Keratinocyte (primary cell): ENCODE data around the gene FAM107B. TPM values are rescaled to one million over a fixed set of nuclear protein-coding genes. Genes with fewer than 3 reads are reported as not detected.

Source experiments
- DNase-seq: peaks from one replicate; pipeline ENCODE4 v3.0.0-alpha.2; 2011; ENCODE audit warnings: low read depth, missing footprints, low spot score
- FAIRE-seq: peaks from 2 replicates; lab custom pipeline; 2011; peaks lifted over from hg19 to GRCh38; lab: Jason Lieb, UNC
- H2AFZ ChIP-seq: 2 replicates; pipeline ENCODE4 v1.6.0; 2012; ENCODE audit warnings: low read length, control low read depth, inconsistent platforms; ENCODE audit not compliant: control insufficient read depth
- H3K27ac ChIP-seq: 2 replicates; pipeline ENCODE4 v1.5.1; 2011; ENCODE audit warnings: low read length; ENCODE audit not compliant: control insufficient read depth, insufficient read depth
- H3K27me3 ChIP-seq: 3 replicates; pipeline ENCODE4 v1.6.0; 2011; ENCODE audit warnings: low read length; ENCODE audit not compliant: control insufficient read depth, insufficient read depth; ENCODE audit errors: extremely low read depth
- H3K36me3 ChIP-seq, 2 experiments: 2 replicates in 1 of 2; 3 replicates in 1 of 2; pipeline ENCODE4 v1.5.1; 2011; ENCODE audit warnings: low read length in 2 of 2, mild to moderate bottlenecking in 1 of 2; ENCODE audit not compliant: control insufficient read depth in 2 of 2, insufficient read depth in 2 of 2; ENCODE audit errors: extremely low read depth in 1 of 2
- H3K4me1 ChIP-seq: 3 replicates; pipeline ENCODE4 v1.5.1; 2011; ENCODE audit warnings: low read length; ENCODE audit not compliant: control insufficient read depth, insufficient read depth; ENCODE audit errors: extremely low read depth
- H3K4me2 ChIP-seq: 3 replicates; pipeline ENCODE4 v1.6.0; 2011; ENCODE audit warnings: low read depth, low read length; ENCODE audit not compliant: control insufficient read depth, insufficient read depth; ENCODE audit errors: extremely low read depth
- H3K4me3 ChIP-seq, 3 experiments: fragments of 200-600 bp in 1 of 3; sonication (generic) in 1 of 3; 2 replicates in 2 of 3; 3 replicates in 1 of 3; pipeline ENCODE4 v1.5.1; 2011 to 2016; ENCODE audit warnings: low read length in 3 of 3, mild to moderate bottlenecking in 3 of 3, control low read depth in 2 of 3, inconsistent platforms in 1 of 3, low read depth in 1 of 3, mixed read lengths in 1 of 3, mixed run types in 1 of 3, moderate library complexity in 1 of 3; ENCODE audit not compliant: control insufficient read depth in 2 of 3, insufficient read depth in 2 of 3; ENCODE audit errors: extremely low read depth in 1 of 3
- H3K79me2 ChIP-seq: 2 replicates; pipeline ENCODE4 v1.6.0; 2012; ENCODE audit warnings: low read length; ENCODE audit not compliant: control insufficient read depth, insufficient read depth
- H3K9ac ChIP-seq: 3 replicates; pipeline ENCODE4 v1.6.0; 2011; ENCODE audit warnings: low read length; ENCODE audit not compliant: control insufficient read depth, insufficient read depth; ENCODE audit errors: extremely low read depth
- H3K9me1 ChIP-seq: 3 replicates; pipeline ENCODE4 v1.6.0; 2011; ENCODE audit warnings: low read length; ENCODE audit not compliant: control insufficient read depth, insufficient read depth; ENCODE audit errors: extremely low read depth
- H3K9me3 ChIP-seq: 2 replicates; pipeline ENCODE4 v1.5.1; 2012; ENCODE audit warnings: low read depth, low read length; ENCODE audit not compliant: control insufficient read depth
- H4K20me1 ChIP-seq: 3 replicates; pipeline ENCODE4 v1.6.0; 2011; ENCODE audit warnings: low read length; ENCODE audit not compliant: control insufficient read depth, insufficient read depth; ENCODE audit errors: extremely low read depth
- CTCF ChIP-seq, 3 experiments: IDR thresholded peaks in 1 of 3; conservative IDR thresholded peaks in 1 of 3; optimal IDR thresholded peaks in 1 of 3; 2 replicates in 2 of 3; 3 replicates in 1 of 3; pipeline versions ENCODE3 to v1.5.1; 2011; ENCODE audit warnings: low read length in 3 of 3, mild to moderate bottlenecking in 3 of 3, moderate library complexity in 2 of 3, control low read depth in 1 of 3, inconsistent platforms in 1 of 3; ENCODE audit not compliant: insufficient read depth in 2 of 3; ENCODE audit errors: extremely low read depth in 1 of 3
- EZH2 ChIP-seq: IDR thresholded peaks from one replicate; pipeline ENCODE4 v1.6.1; 2012; ENCODE audit warnings: inconsistent platforms, mild to moderate bottlenecking, low read length, moderate library complexity
- dilution Hi-C: fragments of 300-500 bp; cut with MboI; formaldehyde crosslinking; loops from one replicate; pipeline ENCODE4 v1.7.0; 2020; ENCODE audit warnings: low sequenced_read_pairs; ENCODE audit not compliant: extremely low pct_ligation_motif_present
- polyA plus RNA-seq, 5 experiments: library from polyadenylated mRNA; depleted of rRNA in 3 of 5; stranded (reverse) in 3 of 5; stranded (forward) in 1 of 5; unstranded in 1 of 5; fragments of >200 nt; gene quantifications; 1 replicate in 1 of 5; 2 replicates in 3 of 5; 3 replicates in 1 of 5; pipeline versions ENCODE4 v1.2.1 to v1.2.3, GENCODE V29; 2011 to 2012; ENCODE audit warnings: missing spikeins in 2 of 5, low read depth in 1 of 5, low replicate concordance in 1 of 5

The FAM107B gene
- polyA plus RNA-seq, 1 donor (not counting 4 experiments of a cell fraction or from before 2014, with no cell fraction given) = 8.7 TPM

DNA sequence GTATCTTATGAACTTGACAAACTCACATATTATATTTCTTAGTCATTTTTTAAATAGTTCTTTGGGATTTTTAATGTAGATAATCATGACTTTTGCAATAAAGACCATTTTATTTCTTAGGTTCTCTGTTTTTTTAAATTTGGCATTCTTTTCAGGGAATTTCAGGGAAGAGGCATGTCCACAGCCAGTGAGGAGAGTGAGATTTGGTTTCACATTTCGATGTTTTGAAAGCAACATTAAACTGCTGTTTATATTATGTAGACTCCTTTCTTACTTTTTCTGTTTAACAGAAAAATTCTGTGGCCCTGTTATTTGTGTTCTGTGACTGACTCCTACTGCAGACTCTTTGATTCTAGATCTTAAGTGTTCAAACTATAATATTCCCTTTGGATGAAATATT is 153.7 kb downstream of the FAM107B start:
- DNase-seq = no peak
- no peak for TF ChIP-seq EZH2
- TF ChIP-seq CTCF (optimal IDR thresholded peaks at IDR 0.05 in 1 of 3, IDR thresholded peaks at IDR 0.05 in 1 of 3, conservative IDR thresholded peaks at IDR 0.05 in 1 of 3; ENCODE audit: extremely low read depth in 1 of 3, insufficient read depth in 2 of 3, low read length in 3 of 3) = no peak
- Histone ChIP-seq H3K79me2 (no peaks in the 10 kb centered on the region), H2AFZ (no peak overlapping the region), H3K36me3 (no peaks in the 10 kb centered on the region), H3K9me1 (no peaks in the 10 kb centered on the region), H3K9me3 (no peaks in the 10 kb centered on the region), H3K27ac (no peak overlapping the region), H4K20me1 (no peaks in the 10 kb centered on the region), H3K4me1 (peaks cover 15% of the 10 kb centered on the region), H3K4me2 (no peak overlapping the region), H3K9ac (no peak overlapping the region), H3K27me3 (no peaks in the 10 kb centered on the region), H3K4me3 (no peak overlapping the region)
- dilution Hi-C loops = no loop called here
- no peak for FAIRE-seq

GRCh38 chr10:14618674-14619073 is 156.0 kb downstream of the FAM107B start:
- FAIRE-seq (no peak), DNase-seq (no peak)
- Histone ChIP-seq H3K9ac (no peak overlapping the region), H2AFZ (no peak overlapping the region), H3K4me3 (no peak overlapping the region), H3K9me3 (no peaks in the 10 kb centered on the region), H3K4me1 (peaks cover 15% of the 10 kb centered on the region), H3K27me3 (no peaks in the 10 kb centered on the region), H3K79me2 (no peaks in the 10 kb centered on the region), H4K20me1 (no peaks in the 10 kb centered on the region), H3K9me1 (no peaks in the 10 kb centered on the region), H3K27ac (no peak overlapping the region), H3K4me2 (no peak overlapping the region), H3K36me3 (no peaks in the 10 kb centered on the region)
- TF ChIP-seq CTCF (optimal IDR thresholded peaks at IDR 0.05 in 1 of 3, IDR thresholded peaks at IDR 0.05 in 1 of 3, conservative IDR thresholded peaks at IDR 0.05 in 1 of 3; ENCODE audit: extremely low read depth in 1 of 3, insufficient read depth in 2 of 3, low read length in 3 of 3) = no peak
- no peak for TF ChIP-seq EZH2
- dilution Hi-C loops = no loop called here
